DOHH2 (cell line): ENCODE measurements around the gene ATP9B.

Source experiments
- CTCF ChIP-seq: fragments of 200-600 bp; sonication (generic); IDR thresholded peaks from one replicate; pipeline ENCODE4 v1.5.1; 2014; ENCODE audit warnings: antibody characterized with exemption, mild to moderate bottlenecking, low read depth, low read length; ENCODE audit not compliant: poor library complexity, severe bottlenecking
- EZH2phosphoT487 ChIP-seq: fragments of 200-600 bp; sonication (generic); IDR thresholded peaks from 2 replicates; pipeline ENCODE4 v1.6.1; 2017; ENCODE audit warnings: borderline replicate concordance, mild to moderate bottlenecking, antibody characterized with exemption, low read length, moderate library complexity, mixed read lengths

DNA sequence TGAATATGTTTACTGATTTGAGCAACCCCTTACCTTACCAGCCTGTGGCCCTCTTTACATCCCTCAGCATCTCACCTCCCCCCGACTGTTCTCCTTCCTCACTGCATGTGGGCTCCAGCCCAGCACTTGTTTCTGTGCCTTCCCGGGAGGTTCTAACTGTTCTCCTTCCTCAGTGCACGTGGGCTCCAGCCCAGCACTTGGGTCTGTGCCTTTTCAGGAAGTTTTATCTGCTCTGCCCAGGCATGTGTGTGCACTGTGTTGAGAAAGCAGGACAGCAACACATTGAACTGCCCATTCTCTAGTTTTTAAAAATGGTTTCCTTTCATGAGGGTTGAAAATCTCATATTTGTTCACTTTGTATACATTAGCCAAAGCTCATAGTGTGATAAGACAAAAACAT is 158.4 kb downstream of the ATP9B start:
- TF ChIP-seq CTCF, result no peak
- TF ChIP-seq EZH2phosphoT487, result no peak
